Esophagus muscularis mucosa (tissue), 4 donors: ENCODE results near the gene FAT2. TPM values are rescaled to one million over a fixed set of nuclear protein-coding genes. Genes with fewer than 3 reads are reported as not detected.

Source experiments
- DNase-seq: peaks from one replicate; pipeline ENCODE4 v3.0.0-alpha.2; 2017; ENCODE audit errors: extremely low spot score
- H3K27ac ChIP-seq, 4 donors: fragments of 200-600 bp; sonication (generic); replicated peaks in 1 of 4; 1 replicate in 3 of 4; 2 replicates in 1 of 4; pipeline ENCODE4 v1.5.1; 2016 to 2019; ENCODE audit warnings: mild to moderate bottlenecking in 1 of 4
- H3K27me3 ChIP-seq, 4 donors: fragments of 200-600 bp; sonication (generic); one replicate each; pipeline versions ENCODE4 v1.5.1 to v1.6.0; 2016 to 2019
- H3K36me3 ChIP-seq, 4 donors: fragments of 200-600 bp; sonication (generic); one replicate each; pipeline ENCODE4 v1.5.1; 2016 to 2019
- H3K4me1 ChIP-seq, 4 donors: fragments of 200-600 bp; sonication (generic); one replicate each; pipeline ENCODE4 v1.5.1; 2016 to 2019
- H3K4me3 ChIP-seq, 4 donors: fragments of 200-600 bp; sonication (generic); 1 replicate in 2 of 4; 2 replicates in 2 of 4; pipeline ENCODE4 v1.5.1; 2016 to 2019; ENCODE audit warnings: mild to moderate bottlenecking in 4 of 4, moderate library complexity in 1 of 4
- H3K9me3 ChIP-seq, 4 donors: fragments of 200-600 bp; sonication (generic); 1 replicate in 3 of 4; 2 replicates in 1 of 4; pipeline ENCODE4 v1.5.1; 2016 to 2019
- CTCF ChIP-seq, 3 experiments: fragments of 200-600 bp in 2 of 3; fragments of 450-650 bp in 1 of 3; sonication (generic) in 2 of 3; IDR thresholded peaks; one replicate each; pipeline ENCODE4 v1.5.1; 2017 to 2019; ENCODE audit warnings: antibody characterized with exemption in 3 of 3, mild to moderate bottlenecking in 2 of 3, moderate library complexity in 1 of 3
- EP300 ChIP-seq: sonication (generic); formaldehyde crosslinking; IDR thresholded peaks from one replicate; pipeline ENCODE4 v1.6.1; 2017; ENCODE audit warnings: antibody characterized with exemption
- POLR2A ChIP-seq: fragments of 450-650 bp; IDR thresholded peaks from one replicate; pipeline ENCODE4 v1.6.1; 2017; ENCODE audit warnings: antibody characterized with exemption, moderate library complexity, mild to moderate bottlenecking, low read depth
- POLR2AphosphoS5 ChIP-seq, 2 donors: sonication (generic); formaldehyde crosslinking; IDR thresholded peaks; one replicate each; pipeline ENCODE4 v1.6.1; 2017; ENCODE audit warnings: antibody characterized with exemption in 2 of 2
- WGBS: methylation state at CpG from one replicate; pipeline ENCODE4 v1.1.5; 2018; 5-methylcytosine and 5-hydroxymethylcytosine counted together
- intact Hi-C: fragments of 100-400 bp; cut with DNase I; formaldehyde crosslinking; loops from one replicate; pipeline ENCODE4 v1.15.1; 2023
- total RNA-seq, 4 donors: library from RNA; depleted of rRNA; stranded (reverse); fragments of >200 nt; gene quantifications; one replicate each; pipeline versions ENCODE4 v1.1.0 to v1.2.1, GENCODE V29; 2016

Gene FAT2
- total RNA-seq, 4 donors from 2014 or later = not detected

- no peak for DNase-seq
- Histone ChIP-seq H3K4me3 (no peak overlapping the region), H3K9me3 (no peaks in the 10 kb centered on the region), H3K27ac (no peak overlapping the region), H3K27me3 (no peaks in the 10 kb centered on the region), H3K4me1 (no peaks in the 10 kb centered on the region), H3K36me3 (no peaks in the 10 kb centered on the region)
- WGBS = 85% methylated on average over 8 of the region's 8 CpGs
- intact Hi-C loops = no loop called here
- TF ChIP-seq POLR2A = no peak
- TF ChIP-seq CTCF (IDR thresholded peaks at IDR 0.05) = no peak
- no peak for TF ChIP-seq EP300
Observed at GRCh38 chr5:151572657-151573368, 18.3 kb downstream of the FAT2 start.

- no peak overlapping the region for H3K27ac ChIP-seq
- H3K4me3 ChIP-seq = no peak overlapping the region
- no peak for DNase-seq
- intact Hi-C loops = no loop called here
- no peaks in the 10 kb centered on the region for H3K27me3 ChIP-seq
- no peaks in the 10 kb centered on the region for H3K4me1 ChIP-seq
- WGBS = 61% methylated on average over 5 of the region's 9 CpGs
- H3K36me3 ChIP-seq = no peaks in the 10 kb centered on the region
- TF ChIP-seq POLR2AphosphoS5 (IDR thresholded peaks at IDR 0.05) = no peak
- TF ChIP-seq CTCF (IDR thresholded peaks at IDR 0.05) = no peak
- no peak for TF ChIP-seq POLR2A
- TF ChIP-seq EP300 = no peak
- no peaks in the 10 kb centered on the region for H3K9me3 ChIP-seq
Observed at GRCh38 chr5:151571270-151572173, 19.6 kb downstream of the FAT2 start.

GRCh38 chr5:151570512-151571269, 20.4 kb downstream of the FAT2 start:
- Histone ChIP-seq H3K4me1 (no peaks in the 10 kb centered on the region), H3K9me3 (no peaks in the 10 kb centered on the region), H3K27me3 (no peaks in the 10 kb centered on the region), H3K36me3 (no peaks in the 10 kb centered on the region), H3K27ac (no peak overlapping the region), H3K4me3 (no peak overlapping the region)
- TF ChIP-seq POLR2A (no peak), POLR2AphosphoS5 (IDR thresholded peaks at IDR 0.05) (no peak), CTCF (IDR thresholded peaks at IDR 0.05) (no peak), EP300 (no peak)
- 83% methylated on average over 12 of the region's 12 CpGs for WGBS
- intact Hi-C loops = no loop called here
- no peak for DNase-seq

- no peaks in the 10 kb centered on the region for H3K4me1 ChIP-seq
- TF ChIP-seq POLR2AphosphoS5 (IDR thresholded peaks at IDR 0.05) (no peak), POLR2A (no peak), CTCF (IDR thresholded peaks at IDR 0.05) (no peak), EP300 (no peak)
- H3K27ac ChIP-seq = no peak overlapping the region
- WGBS = 61% methylated on average over 2 of the region's 2 CpGs
- H3K4me3 ChIP-seq = no peak overlapping the region
- DNase-seq = no peak
- no peaks in the 10 kb centered on the region for H3K27me3 ChIP-seq
- H3K9me3 ChIP-seq = no peaks in the 10 kb centered on the region
- H3K36me3 ChIP-seq = no peaks in the 10 kb centered on the region
- intact Hi-C loops = no loop called here
Observed at GRCh38 chr5:151570058-151570457, 21.1 kb downstream of the FAT2 start.
